CD14-positive monocyte (primary cell): Measurements from ENCODE around the gene GNG2. TPM values are rescaled to one million over a fixed set of nuclear protein-coding genes. Genes with fewer than 3 reads are reported as not detected.

ENCODE experiments used
- DNase-seq, 3 donors: peaks; one replicate each; pipeline ENCODE4 v3.0.0-alpha.2; 2011 to 2022
- H2AFZ ChIP-seq: 2 replicates; pipeline ENCODE4 v1.6.0; 2012; ENCODE audit warnings: mild to moderate bottlenecking, low read depth, low read length, inconsistent platforms; ENCODE audit not compliant: insufficient read depth, poor library complexity, severe bottlenecking
- H3K27ac ChIP-seq, 2 donors: 1 replicate in 1 of 2; 2 replicates in 1 of 2; pipeline ENCODE4 v1.5.1; 2012 to 2013; ENCODE audit warnings: low read length in 2 of 2, control low read depth in 1 of 2, inconsistent platforms in 1 of 2, low read depth in 1 of 2, mild to moderate bottlenecking in 1 of 2
- H3K27me3 ChIP-seq, 2 donors: one replicate each; pipeline versions ENCODE4 v1.6.0 to v1.6.1; 2011 to 2013; ENCODE audit warnings: low read length in 2 of 2; ENCODE audit not compliant: control insufficient read depth in 2 of 2, insufficient read depth in 2 of 2
- H3K36me3 ChIP-seq, 2 donors: replicated peaks in 1 of 2; 1 replicate in 1 of 2; 2 replicates in 1 of 2; pipeline versions ENCODE4 v1.5.1 to v1.6.1; 2012 to 2013; ENCODE audit warnings: low read length in 2 of 2, control low read depth in 1 of 2, inconsistent platforms in 1 of 2, mild to moderate bottlenecking in 1 of 2; ENCODE audit not compliant: insufficient read depth in 2 of 2, control insufficient read depth in 1 of 2
- H3K4me1 ChIP-seq, 2 donors: 1 replicate in 1 of 2; 2 replicates in 1 of 2; pipeline versions ENCODE4 v1.5.1 to v1.6.1; 2012 to 2013; ENCODE audit warnings: low read length in 2 of 2, control low read depth in 1 of 2, inconsistent platforms in 1 of 2, mild to moderate bottlenecking in 1 of 2, moderate library complexity in 1 of 2; ENCODE audit not compliant: insufficient read depth in 2 of 2, control insufficient read depth in 1 of 2
- H3K4me2 ChIP-seq: replicated peaks from 2 replicates; pipeline ENCODE3; 2012; ENCODE audit warnings: low read length, moderate library complexity, mild to moderate bottlenecking; ENCODE audit not compliant: poor library complexity, severe bottlenecking; ENCODE audit errors: extremely low read depth
- H3K4me3 ChIP-seq, 3 experiments: fragments of 200-600 bp in 1 of 3; sonication (generic) in 1 of 3; replicated peaks in 1 of 3; 1 replicate in 2 of 3; 2 replicates in 1 of 3; pipeline ENCODE4 v1.5.1; 2011 to 2013; ENCODE audit warnings: low read length in 3 of 3, mild to moderate bottlenecking in 3 of 3, control low read depth in 2 of 3, low read depth in 2 of 3, inconsistent platforms in 1 of 3, moderate library complexity in 1 of 3
- H3K79me2 ChIP-seq: 2 replicates; pipeline ENCODE4 v1.6.0; 2012; ENCODE audit warnings: mild to moderate bottlenecking, control low read depth, inconsistent platforms, low read length, moderate library complexity; ENCODE audit not compliant: insufficient read depth
- H3K9ac ChIP-seq: 2 replicates; pipeline ENCODE4 v1.6.0; 2017; ENCODE audit warnings: low read length, mild to moderate bottlenecking; ENCODE audit not compliant: insufficient read depth, poor library complexity, severe bottlenecking
- H3K9me3 ChIP-seq, 2 donors: replicated peaks in 1 of 2; 1 replicate in 1 of 2; 2 replicates in 1 of 2; pipeline versions ENCODE4 v1.5.1 to v1.6.1; 2012 to 2013; ENCODE audit warnings: low read length in 2 of 2, control low read depth in 1 of 2; ENCODE audit not compliant: control insufficient read depth in 1 of 2, insufficient read depth in 1 of 2
- H4K20me1 ChIP-seq: 2 replicates; pipeline ENCODE4 v1.6.0; 2012; ENCODE audit warnings: mild to moderate bottlenecking, low read length, control low read depth, moderate library complexity; ENCODE audit not compliant: insufficient read depth
- H3K27ac Mint-ChIP-seq, 7 donors: one replicate each; pipeline ENCODE4 v1.8.0; 2020; ENCODE audit warnings: mild to moderate bottlenecking in 7 of 7, mixed read lengths in 7 of 7, moderate library complexity in 6 of 7, inconsistent platforms in 2 of 7
- H3K27me3 Mint-ChIP-seq, 3 donors: one replicate each; pipeline ENCODE4 v1.8.0; 2021 to 2022; ENCODE audit warnings: low read depth in 3 of 3, mild to moderate bottlenecking in 3 of 3, mixed read lengths in 3 of 3, moderate library complexity in 3 of 3, inconsistent platforms in 1 of 3
- H3K36me3 Mint-ChIP-seq, 2 donors: one replicate each; pipeline ENCODE4 v1.8.0; 2020; ENCODE audit warnings: mixed read lengths in 2 of 2, inconsistent platforms in 1 of 2, mild to moderate bottlenecking in 1 of 2
- H3K4me1 Mint-ChIP-seq: one replicate; pipeline ENCODE4 v1.8.0; 2020; ENCODE audit warnings: mild to moderate bottlenecking, mixed read lengths
- H3K4me3 Mint-ChIP-seq, 2 donors: one replicate each; pipeline ENCODE4 v1.8.0; 2020; ENCODE audit warnings: mild to moderate bottlenecking in 2 of 2, mixed read lengths in 2 of 2, moderate library complexity in 1 of 2
- H3K9me3 Mint-ChIP-seq, 7 donors: one replicate each; pipeline ENCODE4 v1.8.0; 2020 to 2022; ENCODE audit warnings: mixed read lengths in 7 of 7, mild to moderate bottlenecking in 6 of 7, moderate library complexity in 6 of 7, inconsistent platforms in 2 of 7
- CTCF ChIP-seq: fragments of 200-600 bp; IDR thresholded peaks from one replicate; pipeline ENCODE4 v1.8.0; 2022; ENCODE audit warnings: antibody characterized with exemption, mild to moderate bottlenecking
- WGBS: methylation state at CpG from one replicate; pipeline ENCODE4 v1.1.5; 2013; ENCODE audit warnings: missing lambda C conversion rate; ENCODE audit not compliant: insufficient coverage; 5-methylcytosine and 5-hydroxymethylcytosine counted together
- intact Hi-C, 2 donors: fragments of 100-400 bp; cut with micrococcal nuclease; formaldehyde crosslinking; loops; one replicate each; pipeline versions ENCODE4 v1.15.0 to v1.15.1; 2023
- polyA plus RNA-seq, 3 donors: library from polyadenylated mRNA; depleted of rRNA in 1 of 3; unstranded in 2 of 3; stranded (reverse) in 1 of 3; fragments of 300-500 nt in 2 of 3; fragments of >200 nt in 1 of 3; fragmentation: Illumina TruSeq in 2 of 3; gene quantifications; 1 replicate in 2 of 3; 2 replicates in 1 of 3; pipeline ENCODE4 v1.2.3, GENCODE V29; 2012 to 2021

GNG2 gene
- polyA plus RNA-seq, 3 donors = 42.7 to 151 (median 146) TPM

GRCh38 chr14:52010173-52010693 lies 149.8 kb downstream of the GNG2 start:
- Histone ChIP-seq H4K20me1 (no peaks in the 10 kb centered on the region), H3K4me2 (no peak overlapping the region), H3K27me3 (no peaks in the 10 kb centered on the region), H3K9ac (no peak overlapping the region), H3K9me3 (no peaks in the 10 kb centered on the region), H3K4me3 (no peak overlapping the region), H3K27ac (no peak overlapping the region), H3K79me2 (no peaks in the 10 kb centered on the region), H2AFZ (no peak overlapping the region), H3K4me1 (no peaks in the 10 kb centered on the region), H3K36me3 (peaks cover 64 to 67% of the 10 kb centered on the region in 2 donors)
- intact Hi-C loops = no loop called here
- Mint-ChIP-seq H3K4me3 (no peak overlapping the region), H3K36me3 (peaks cover 57 to 61% of the 10 kb centered on the region in 2 donors), H3K27me3 (no peaks in the 10 kb centered on the region), H3K9me3 (no peaks in the 10 kb centered on the region), H3K4me1 (peaks cover 4% of the 10 kb centered on the region), H3K27ac (no peak overlapping the region)
- DNase-seq = no peak
- 100% methylated on average over 1 of the region's 3 CpGs for WGBS
- TF ChIP-seq CTCF = no peak

GRCh38 chr14:52011523-52011922 lies 151.1 kb downstream of the GNG2 start:
- no peak for DNase-seq
- 98% methylated on average over 6 of the region's 9 CpGs for WGBS
- no peaks in the 10 kb centered on the region for H3K9me3 Mint-ChIP-seq
- no peaks in the 10 kb centered on the region for H3K27me3 ChIP-seq
- peaks cover 4% of the 10 kb centered on the region for H3K4me1 Mint-ChIP-seq
- no peak overlapping the region for H3K4me3 Mint-ChIP-seq
- H3K9ac ChIP-seq = no peak overlapping the region
- H2AFZ ChIP-seq = no peak overlapping the region
- peaks cover 44 to 50% of the 10 kb centered on the region in 2 donors for H3K36me3 Mint-ChIP-seq
- H3K27ac Mint-ChIP-seq = no peak overlapping the region
- intact Hi-C loops = no loop called here
- no peak overlapping the region for H3K4me3 ChIP-seq
- H3K36me3 ChIP-seq = peaks cover 52 to 54% of the 10 kb centered on the region in 2 donors
- H4K20me1 ChIP-seq = no peaks in the 10 kb centered on the region
- peaks cover under 1% of the 10 kb centered on the region in 3 donors for H3K27me3 Mint-ChIP-seq
- H3K27ac ChIP-seq = no peak overlapping the region
- H3K4me2 ChIP-seq = no peak overlapping the region
- TF ChIP-seq CTCF = no peak
- H3K79me2 ChIP-seq = no peaks in the 10 kb centered on the region
- no peaks in the 10 kb centered on the region for H3K9me3 ChIP-seq
- no peaks in the 10 kb centered on the region for H3K4me1 ChIP-seq
